H1 (cell line): ENCODE data around the gene FFAR2. TPM values are rescaled to one million over a fixed set of nuclear protein-coding genes. Genes with fewer than 3 reads are reported as not detected.

Experiments
- BCL11A ChIP-seq, 2 experiments: IDR thresholded peaks; one replicate each; pipeline ENCODE4 v1.6.1; 2011; ENCODE audit warnings: low read depth in 2 of 2, low read length in 2 of 2, mild to moderate bottlenecking in 2 of 2
- GTF2F1 ChIP-seq: IDR thresholded peaks from 2 replicates; pipeline ENCODE4 v1.6.1; 2012; ENCODE audit warnings: low read depth, low read length, improper control_type of control experiment, borderline replicate concordance
- MAFK ChIP-seq: IDR thresholded peaks from 2 replicates; pipeline ENCODE4 v1.6.1; 2012; ENCODE audit warnings: low read depth, mild to moderate bottlenecking, improper control_type of control experiment, low read length
- RBBP5 ChIP-seq: IDR thresholded peaks from 2 replicates; pipeline ENCODE4 v1.7.1; 2012; ENCODE audit warnings: low read depth, mild to moderate bottlenecking, inconsistent platforms, low read length, moderate library complexity, borderline replicate concordance
- TCF12 ChIP-seq: IDR thresholded peaks from 2 replicates; pipeline ENCODE4 v1.6.1; 2011; ENCODE audit warnings: low read depth, mild to moderate bottlenecking, low read length
- polyA plus RNA-seq, 7 experiments: library from polyadenylated mRNA; depleted of rRNA in 3 of 7; stranded (reverse) in 5 of 7; unstranded in 2 of 7; fragments of >200 nt in 5 of 7; fragments of 200-250 nt in 2 of 7; gene quantifications; 1 replicate in 5 of 7; 2 replicates in 1 of 7; 4 replicates in 1 of 7; pipeline versions ENCODE4 v1.2.1 to v1.2.3, GENCODE V29; 2011 to 2013; ENCODE audit warnings: missing spikeins in 2 of 7, mixed read lengths in 2 of 7
- total RNA-seq: library from RNA; stranded (reverse); fragmentation: NEBNext Ultra II Directional; extraction: Animal tissue kit (Norgen Biotek cat#: 25700); gene quantifications from 2 replicates; pipeline ENCODE4 v1.2.1, GENCODE V29; 2021

The FFAR2 gene
- total and polyA plus RNA-seq, 2 of the 8 experiments (the other 6 are each of a cell fraction or from before 2014, with no cell fraction given), result not detected

- TF ChIP-seq MAFK (no peak), TCF12 (no peak), GTF2F1 (no peak), BCL11A (IDR thresholded peaks at IDR 0.05; ENCODE audit: low read depth in 2 of 2, low read length in 2 of 2) (no peak), RBBP5 (no peak)
These were observed 16.8 kb upstream of the FFAR2 start (continued) for GRCh38 chr19:35431145-35431807.
